ENCODE measurements around the gene OOSP4A.
"Not testable (repeated sequence)": the region's sequence is repeated elsewhere in the genome, so short reads cannot be mapped to it uniquely, and the experiment has no call there.

Gene OOSP4A

DNA sequence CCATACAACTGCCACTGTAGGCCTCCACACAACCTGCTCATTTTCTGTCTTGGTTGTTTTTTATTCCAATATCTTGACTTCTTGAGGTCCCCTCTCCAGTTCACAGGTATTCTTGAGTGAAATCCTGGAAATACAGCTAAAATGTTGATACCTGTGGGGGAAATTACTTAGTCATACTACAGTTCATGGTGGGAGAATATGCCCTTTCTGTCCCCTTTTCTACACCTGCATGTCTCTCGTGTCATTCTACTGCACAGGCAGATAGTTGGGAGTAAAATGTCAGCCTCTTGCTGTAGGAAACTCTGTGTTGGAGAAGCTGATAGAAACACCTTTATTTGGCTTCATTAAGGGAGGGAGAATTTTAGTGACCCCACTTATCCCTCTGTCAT, 4.6 kb downstream of the OOSP4A start:
- TF ChIP-seq, protein P1, sequence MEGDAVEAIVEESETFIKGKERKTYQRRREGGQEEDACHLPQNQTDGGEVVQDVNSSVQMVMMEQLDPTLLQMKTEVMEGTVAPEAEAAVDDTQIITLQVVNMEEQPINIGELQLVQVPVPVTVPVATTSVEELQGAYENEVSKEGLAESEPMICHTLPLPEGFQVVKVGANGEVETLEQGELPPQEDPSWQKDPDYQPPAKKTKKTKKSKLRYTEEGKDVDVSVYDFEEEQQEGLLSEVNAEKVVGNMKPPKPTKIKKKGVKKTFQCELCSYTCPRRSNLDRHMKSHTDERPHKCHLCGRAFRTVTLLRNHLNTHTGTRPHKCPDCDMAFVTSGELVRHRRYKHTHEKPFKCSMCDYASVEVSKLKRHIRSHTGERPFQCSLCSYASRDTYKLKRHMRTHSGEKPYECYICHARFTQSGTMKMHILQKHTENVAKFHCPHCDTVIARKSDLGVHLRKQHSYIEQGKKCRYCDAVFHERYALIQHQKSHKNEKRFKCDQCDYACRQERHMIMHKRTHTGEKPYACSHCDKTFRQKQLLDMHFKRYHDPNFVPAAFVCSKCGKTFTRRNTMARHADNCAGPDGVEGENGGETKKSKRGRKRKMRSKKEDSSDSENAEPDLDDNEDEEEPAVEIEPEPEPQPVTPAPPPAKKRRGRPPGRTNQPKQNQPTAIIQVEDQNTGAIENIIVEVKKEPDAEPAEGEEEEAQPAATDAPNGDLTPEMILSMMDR (conservative IDR thresholded peaks at IDR 0.05; ENCODE audit: low read depth, low read length), result no peak
- no peak for DNase-seq (ENCODE audit: low read depth)

DNA sequence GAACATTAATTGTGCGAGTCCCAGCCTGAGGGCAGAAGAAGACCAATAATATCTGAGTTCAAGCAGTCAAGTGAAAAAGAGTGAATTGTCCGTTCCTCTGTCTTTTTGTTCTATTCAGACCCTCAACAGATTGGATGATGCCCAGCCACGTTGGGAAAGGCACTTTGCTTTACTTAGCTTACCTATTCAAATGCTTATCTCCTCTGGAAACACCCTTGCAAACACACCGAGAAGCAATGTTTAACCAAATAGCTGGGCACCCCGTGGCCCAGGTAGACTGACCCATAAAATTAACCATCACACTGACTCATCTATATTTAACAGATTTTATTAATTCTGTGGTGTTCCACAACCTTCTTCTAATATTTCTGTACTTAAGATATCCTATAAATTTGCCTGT, 9.3 kb downstream of the OOSP4A start:
- TF ChIP-seq, protein P1 (conservative IDR thresholded peaks at IDR 0.05; ENCODE audit: low read depth, low read length), result no peak
- DNase-seq (ENCODE audit: low read depth), result no peak

More for the DNA sequence above, 4.6 kb downstream of the OOSP4A start:
- H3K4me3 ChIP-seq (ENCODE audit: low read length), result no peak overlapping the region

DNA sequence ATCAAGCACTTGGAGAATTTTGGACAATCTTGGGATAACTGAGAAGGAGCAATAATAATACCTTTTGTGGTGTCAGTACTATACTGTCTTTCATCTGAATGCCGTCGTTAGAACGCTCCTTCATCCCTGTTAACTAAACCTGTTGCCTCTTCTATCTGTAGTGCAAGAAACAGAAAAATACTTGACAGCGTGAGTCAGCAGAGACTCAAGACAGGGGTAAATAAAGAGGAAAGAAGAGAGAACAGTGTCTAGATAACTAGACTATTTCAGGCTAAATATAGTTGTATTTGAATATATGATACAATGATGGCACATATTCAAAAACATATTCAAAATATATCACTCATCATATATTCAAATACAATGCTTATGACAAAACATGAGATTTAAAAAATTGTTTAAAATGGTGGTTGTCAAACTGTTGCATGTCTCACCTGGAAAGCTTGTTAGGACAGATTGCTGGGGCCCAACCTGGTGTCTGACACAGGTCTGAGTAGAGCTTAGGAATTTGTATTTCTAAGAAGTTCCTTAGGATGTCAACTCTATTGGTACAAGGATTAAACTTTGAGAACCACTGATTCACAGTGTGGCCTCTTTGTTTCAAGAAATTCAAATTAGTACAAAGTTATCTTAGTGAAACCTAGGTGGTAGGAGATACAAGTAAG, 17.4 kb downstream of the OOSP4A start:
- no peak for DNase-seq (ENCODE audit: low read depth)
- no peak overlapping the region for H3K4me3 ChIP-seq (ENCODE audit: low read length)
- TF ChIP-seq, protein P1 (conservative IDR thresholded peaks at IDR 0.05; ENCODE audit: low read depth, low read length), result no peak

More for the DNA sequence above, 9.3 kb downstream of the OOSP4A start:
- no peak overlapping the region for H3K4me3 ChIP-seq (ENCODE audit: low read length)

DNA sequence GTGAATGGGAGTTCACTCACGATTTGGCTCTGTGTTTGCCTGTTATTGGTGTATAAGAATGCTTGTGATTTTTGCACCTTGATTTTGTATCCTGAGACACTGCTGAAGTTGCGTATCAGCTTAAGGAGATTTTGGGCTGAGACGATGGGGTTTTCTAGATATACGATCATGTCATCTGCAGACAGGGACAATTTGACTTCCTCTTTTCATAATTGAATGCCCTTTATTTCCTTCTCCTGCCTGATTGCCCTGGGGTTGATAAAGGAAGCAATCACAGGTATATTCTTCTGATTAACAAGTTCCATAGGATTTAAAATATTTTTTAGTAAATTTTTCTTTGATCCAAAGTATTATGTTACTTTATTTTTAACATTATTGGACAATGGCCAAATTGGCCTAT, 18.2 kb downstream of the OOSP4A start:
- DNase-seq (ENCODE audit: low read depth); H3K4me3 ChIP-seq (ENCODE audit: low read length): not testable (repeated sequence)

DNA sequence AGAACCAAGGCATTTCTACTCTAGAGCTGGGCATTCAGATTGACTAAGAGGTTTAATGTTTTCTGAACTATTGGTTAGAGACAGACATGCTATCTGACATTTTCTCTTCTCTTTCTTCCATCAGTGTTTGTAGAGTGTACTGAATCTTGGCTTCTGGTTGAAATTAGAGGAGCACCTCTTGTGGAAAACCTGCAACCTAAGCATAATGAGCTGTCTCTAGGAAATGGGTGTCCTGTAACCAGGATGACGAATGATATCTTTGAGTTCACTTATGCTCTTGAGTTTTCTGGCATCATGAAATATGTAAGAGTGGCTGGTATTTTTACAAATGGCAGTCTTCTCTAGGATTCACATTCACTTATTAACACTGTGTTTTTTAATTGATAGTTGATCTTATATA, 19.4 kb downstream of the OOSP4A start:
- DNase-seq (ENCODE audit: low read depth), result no peak
- no peak overlapping the region for H3K4me3 ChIP-seq (ENCODE audit: low read length)
- TF ChIP-seq, protein P1 (conservative IDR thresholded peaks at IDR 0.05; ENCODE audit: low read depth, low read length), result no peak

DNA sequence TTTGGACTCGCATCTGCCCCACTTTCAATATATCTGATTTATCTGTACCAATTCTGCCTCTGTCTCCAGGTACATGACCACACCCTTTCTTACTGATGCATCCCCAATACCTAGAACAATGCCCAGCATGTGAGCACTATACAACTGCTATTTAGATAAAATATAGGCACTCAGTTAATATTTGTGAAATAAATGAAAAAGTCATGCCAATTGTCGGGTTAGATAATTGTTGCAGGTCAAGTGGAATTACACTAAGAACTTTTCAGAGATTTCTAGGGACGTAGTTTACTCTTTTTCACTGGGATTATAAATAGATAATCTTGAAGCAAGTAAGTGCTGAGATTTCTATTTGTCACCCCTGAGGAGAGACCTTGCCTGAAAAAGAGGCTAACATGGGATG, 20.5 kb downstream of the OOSP4A start:
- DNase-seq (ENCODE audit: low read depth), result no peak
- no peak overlapping the region for H3K4me3 ChIP-seq (ENCODE audit: low read length)
- TF ChIP-seq, protein P1 (conservative IDR thresholded peaks at IDR 0.05; ENCODE audit: low read depth, low read length), result no peak

DNA sequence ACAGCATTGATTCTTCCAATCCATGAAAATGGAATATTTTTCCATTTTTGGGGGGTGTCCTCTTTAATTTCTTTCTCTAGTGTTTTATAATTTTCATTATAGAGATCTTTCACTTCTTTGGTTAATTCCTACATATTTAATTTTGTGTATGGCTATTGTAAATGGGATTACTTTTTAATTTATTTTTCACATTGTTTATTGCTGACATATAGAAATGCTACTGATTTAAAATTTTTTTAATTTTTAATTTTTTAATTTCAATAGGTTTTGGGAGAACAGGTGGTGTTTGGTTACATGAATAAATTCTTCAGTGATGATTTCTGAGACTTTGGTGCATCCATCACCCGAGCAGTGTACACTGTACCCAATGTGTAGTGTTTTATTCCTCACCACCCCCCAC, 26.6 kb downstream of the OOSP4A start:
- TF ChIP-seq, protein P1 (conservative IDR thresholded peaks at IDR 0.05; ENCODE audit: low read depth, low read length), result no peak
- no peak overlapping the region for H3K4me3 ChIP-seq (ENCODE audit: low read length)
- DNase-seq (ENCODE audit: low read depth), result no peak

Measured in retinal pigment epithelial cell (primary cell).